GM19035 (cell line): ENCODE results near the gene BARHL2.

ENCODE experiments used
- ATAC-seq: cut with Tn5 transposase; IDR thresholded peaks from one replicate; pipeline ENCODE4 v1.9.1; 2021; ENCODE audit not compliant: unreplicated experiment

Gene BARHL2

DNA sequence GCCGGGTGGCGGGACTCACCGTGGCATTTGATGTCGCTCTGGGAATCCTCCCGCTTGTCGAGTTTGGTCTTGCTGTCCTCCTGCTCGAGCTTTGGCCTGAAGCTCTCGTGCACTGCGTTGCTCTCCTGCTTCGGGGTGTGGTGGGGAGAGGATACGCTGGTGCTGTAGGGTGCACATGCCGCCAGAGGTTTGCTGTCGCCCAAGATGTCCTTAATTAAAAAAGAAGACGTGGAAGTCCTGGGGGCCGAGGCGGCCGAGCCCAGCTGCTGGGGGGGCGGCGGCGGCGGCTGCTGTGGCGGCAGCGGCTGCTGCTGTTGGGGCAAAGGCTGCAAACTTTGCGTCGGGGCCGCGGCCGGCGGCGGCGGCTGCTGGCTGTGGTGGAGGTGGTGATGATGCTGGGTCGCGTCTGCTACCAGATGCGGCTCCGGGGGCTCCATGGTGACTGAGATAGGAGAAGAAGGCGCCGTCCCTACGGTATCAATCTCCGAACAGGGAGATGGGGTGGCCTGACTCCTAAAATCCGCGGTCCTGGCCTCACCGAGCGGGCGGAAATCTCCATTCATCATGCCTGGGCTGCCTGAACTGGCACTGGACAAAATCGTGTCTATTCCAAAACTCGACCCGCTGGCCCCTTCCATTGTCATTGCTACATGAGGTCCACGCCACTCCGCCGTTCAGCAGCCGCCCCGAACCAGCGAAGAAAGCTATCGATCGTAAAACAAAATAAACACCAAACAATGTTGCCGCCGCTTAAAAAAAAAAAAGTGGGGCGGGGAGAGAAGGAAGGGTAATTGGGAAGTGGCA, at the start of gene BARHL2:
BARHL2 (minus strand) TSS at position 751 of the 804 bp plus-strand sequence; CDS start at position 644, 107 bp downstream.
- no peak for ATAC-seq

DNA sequence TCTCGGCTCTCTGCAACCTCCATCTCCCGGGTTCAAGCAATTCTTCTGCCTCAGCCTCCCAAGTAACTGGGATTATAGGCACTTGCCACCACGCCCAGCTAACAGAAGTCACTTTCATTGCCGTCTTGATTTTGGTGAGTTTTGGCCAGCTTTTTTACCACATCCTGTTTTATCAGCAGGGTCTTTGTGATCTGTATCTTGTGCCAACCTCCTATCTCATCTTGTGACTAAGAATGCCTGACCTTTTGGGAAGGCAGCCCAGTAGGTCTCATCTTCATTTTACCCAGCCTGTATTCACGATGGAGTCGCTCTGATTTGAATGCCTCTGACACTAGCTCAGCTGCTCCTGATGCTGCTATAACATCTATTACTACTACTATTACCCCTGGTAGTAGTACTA, 46.8 kb upstream of the BARHL2 start:
- ATAC-seq, result no peak

GRCh38 chr1:90763506-90763905, 46.4 kb upstream of the BARHL2 start:
- no peak for ATAC-seq

GRCh38 chr1:90761781-90762589, 44.9 kb upstream of the BARHL2 start:
- ATAC-seq, result no peak

- no peak for ATAC-seq
These were observed 44.1 kb upstream of the BARHL2 start for GRCh38 chr1:90761156-90761555.

GRCh38 chr1:90753556-90753955, 36.5 kb upstream of the BARHL2 start:
- ATAC-seq, result no peak

DNA sequence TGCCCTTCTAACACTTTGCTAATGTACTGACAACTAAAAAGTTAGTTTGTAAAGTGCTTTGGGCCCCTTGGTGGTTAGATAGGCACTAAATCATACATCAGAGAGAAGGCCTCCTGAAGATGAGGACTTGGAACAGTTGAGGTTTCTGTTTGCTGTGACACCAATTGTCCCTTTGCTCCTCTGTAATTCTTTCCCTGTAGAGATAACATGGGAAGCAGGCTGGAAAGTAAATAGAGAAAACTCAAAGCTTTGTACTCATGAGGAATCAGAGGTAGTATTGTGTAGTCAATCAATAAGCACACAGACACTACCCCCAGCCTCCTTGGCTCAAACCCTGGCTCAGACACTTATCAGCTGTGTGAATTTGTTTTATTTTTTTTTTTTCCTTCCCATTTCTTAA, 31.6 kb upstream of the BARHL2 start:
- ATAC-seq, result no peak

GRCh38 chr1:90746857-90747256, 29.8 kb upstream of the BARHL2 start:
- ATAC-seq, result no peak

GRCh38 chr1:90745972-90746371, 28.9 kb upstream of the BARHL2 start:
- no peak for ATAC-seq

- ATAC-seq, result no peak
These were observed 15.0 kb upstream of the BARHL2 start for GRCh38 chr1:90732136-90732535.

- no peak for ATAC-seq
These were observed 14.4 kb upstream of the BARHL2 start for GRCh38 chr1:90731382-90732050.

GRCh38 chr1:90730243-90731022, 13.3 kb upstream of the BARHL2 start:
- no peak for ATAC-seq

DNA sequence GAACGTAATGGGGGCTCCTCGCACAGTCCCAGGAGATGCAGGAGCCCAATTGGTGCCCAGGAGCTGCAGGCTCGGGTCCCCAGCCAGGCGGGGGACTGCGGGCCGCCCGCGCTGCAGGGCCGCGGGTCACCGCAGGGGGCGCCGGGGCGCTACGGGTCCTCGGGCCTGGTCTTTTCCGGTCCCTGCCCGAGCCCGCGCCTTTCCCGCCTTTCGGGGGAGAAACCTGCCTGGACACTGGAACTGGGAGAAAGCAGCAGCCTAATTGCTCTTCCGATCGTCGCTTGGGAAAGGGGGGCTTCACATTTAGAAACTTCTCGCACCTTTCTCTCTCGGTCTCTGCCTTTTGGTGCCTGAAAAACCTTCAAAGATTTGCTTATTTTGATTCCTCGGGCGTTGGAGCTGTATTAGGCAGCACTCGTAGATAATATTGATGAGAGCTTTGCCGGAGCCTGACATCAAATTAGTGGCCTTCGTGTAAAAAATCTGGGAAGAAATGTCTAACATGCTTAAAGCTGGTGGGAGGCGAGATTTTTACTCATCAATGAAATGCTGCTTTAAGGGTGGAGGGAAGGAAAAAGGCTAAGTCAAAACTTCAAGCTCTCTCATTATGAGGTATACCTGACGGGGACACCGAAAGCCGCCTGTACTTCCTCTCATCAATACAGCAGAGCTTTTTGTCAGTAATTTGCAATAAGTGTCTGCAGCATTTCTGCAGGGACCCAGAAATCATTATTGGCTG, 12.6 kb upstream of the BARHL2 start:
- no peak for ATAC-seq

GRCh38 chr1:90728502-90729287, 11.6 kb upstream of the BARHL2 start:
- no peak for ATAC-seq

DNA sequence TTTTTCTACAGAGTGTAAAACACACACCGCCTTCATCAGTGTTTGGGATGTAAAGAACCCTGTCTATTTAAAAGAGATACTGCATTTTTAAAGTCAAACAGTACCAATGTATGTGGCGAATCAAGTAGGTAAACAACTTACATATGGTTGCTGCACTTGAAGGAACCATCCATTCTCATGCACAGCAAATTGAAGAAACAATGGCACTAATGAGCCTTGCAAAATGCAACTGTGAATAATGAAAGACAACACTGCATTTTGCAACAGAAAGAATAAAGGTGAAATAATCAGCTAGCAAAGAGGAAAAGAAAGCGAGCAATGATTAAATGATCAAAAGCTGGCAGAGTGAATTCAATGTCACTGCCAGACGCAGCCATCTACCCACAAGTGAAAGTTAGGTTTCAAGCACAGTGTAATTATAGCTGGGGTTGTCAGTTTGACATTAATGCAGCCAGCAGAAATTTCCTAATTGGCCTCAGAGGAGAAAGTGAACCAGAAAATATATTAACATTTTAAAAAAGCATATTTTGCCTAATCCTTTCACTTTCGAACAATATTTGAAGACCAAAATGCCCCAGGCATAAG, 10.9 kb upstream of the BARHL2 start:
- no peak for ATAC-seq

GRCh38 chr1:90726986-90727480, 9.9 kb upstream of the BARHL2 start:
- no peak for ATAC-seq

DNA sequence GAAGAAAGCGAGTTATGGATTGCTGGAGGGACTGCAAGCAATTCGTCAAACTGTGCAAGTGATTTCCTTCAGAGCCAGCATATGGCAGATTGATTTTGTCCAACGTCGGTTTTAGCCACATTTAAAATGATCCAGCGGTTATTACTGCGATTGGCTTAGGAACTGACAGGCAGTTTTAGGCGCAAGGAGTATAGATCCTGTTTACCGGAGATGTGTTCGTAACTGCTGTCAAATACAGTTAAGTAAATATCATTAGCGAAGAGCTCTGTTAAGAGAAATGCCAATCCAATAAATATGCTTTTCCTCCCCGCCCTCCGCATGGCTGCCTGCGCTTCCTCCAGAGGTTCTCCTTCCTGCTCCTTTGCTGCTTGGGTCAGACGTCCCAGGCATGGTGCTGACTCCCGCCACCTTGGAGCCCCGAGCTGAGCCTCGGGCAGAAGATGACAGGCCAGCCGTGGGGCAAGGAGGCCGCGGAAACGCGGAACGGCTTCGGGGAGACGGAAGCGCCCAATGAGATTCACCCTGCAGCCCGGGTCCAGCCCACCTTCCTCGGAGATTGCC, 9.4 kb upstream of the BARHL2 start:
- ATAC-seq, result no peak

GRCh38 chr1:90725657-90726424, 8.7 kb upstream of the BARHL2 start:
- no peak for ATAC-seq
